GM12892 (cell line): ENCODE measurements around the gene LTBP4.

ENCODE experiments used
- POLR2A ChIP-seq: IDR thresholded peaks from 2 replicates; pipeline ENCODE4 v1.6.1; 2011; ENCODE audit warnings: low read depth, low read length, control low read depth
- POLR2AphosphoS5 ChIP-seq: IDR thresholded peaks from 2 replicates; pipeline ENCODE4 v1.6.1; 2011; ENCODE audit warnings: low read depth, low read length, control low read depth
- TAF1 ChIP-seq: IDR thresholded peaks from 2 replicates; pipeline ENCODE4 v1.6.1; 2011; ENCODE audit warnings: low read depth, mild to moderate bottlenecking, control low read depth, low read length, borderline replicate concordance

DNA sequence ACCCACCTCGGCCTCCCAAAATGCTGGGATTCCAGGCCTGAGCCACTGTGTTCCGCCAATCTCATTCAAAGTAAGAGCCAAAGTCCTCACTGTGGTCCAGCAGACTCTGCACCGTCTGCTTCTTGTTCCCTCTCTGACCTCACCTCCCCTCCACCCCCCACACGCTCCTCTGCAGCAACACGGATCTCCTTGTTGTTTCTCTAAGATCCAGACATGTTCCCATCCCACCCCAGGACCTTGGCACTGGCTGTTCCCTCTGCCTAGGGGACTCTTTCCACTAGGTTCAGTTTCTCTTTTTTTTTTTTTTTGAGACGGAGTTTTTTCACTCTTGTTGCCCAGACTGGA, 38.4 kb downstream of the LTBP4 start:
- TF ChIP-seq POLR2A (no peak), POLR2AphosphoS5 (no peak), TAF1 (no peak)
